Lower lobe of right lung (tissue), 2 donors: ENCODE data around the gene RNF38. TPM values are rescaled to one million over a fixed set of nuclear protein-coding genes. Genes with fewer than 3 reads are reported as not detected.

Experiments used
- ATAC-seq, 2 donors: fragments of 200-7000 bp; cut with Tn5 transposase; one replicate each; pipeline ENCODE4 v1.9.1; 2020 to 2022; ENCODE audit warnings: mild to moderate bottlenecking in 2 of 2, moderate library complexity in 2 of 2
- DNase-seq: peaks from one replicate; pipeline ENCODE4 v3.0.0-alpha.2; 2020
- H3K27ac ChIP-seq: fragments of 200-600 bp; one replicate; pipeline ENCODE4 v1.8.0; 2022
- H3K27me3 ChIP-seq: fragments of 200-600 bp; one replicate; pipeline ENCODE4 v1.8.0; 2022; ENCODE audit warnings: low read depth
- H3K36me3 ChIP-seq: fragments of 200-600 bp; one replicate; pipeline ENCODE4 v1.8.0; 2022; ENCODE audit warnings: mild to moderate bottlenecking
- H3K4me1 ChIP-seq: fragments of 200-600 bp; one replicate; pipeline ENCODE4 v1.8.0; 2022
- H3K4me3 ChIP-seq: fragments of 200-600 bp; one replicate; pipeline ENCODE4 v1.8.0; 2022; ENCODE audit warnings: mild to moderate bottlenecking
- H3K9me3 ChIP-seq: fragments of 200-600 bp; one replicate; pipeline ENCODE4 v1.8.0; 2022
- intact Hi-C: fragments of 100-400 bp; cut with DNase I; formaldehyde crosslinking; loops from one replicate; pipeline ENCODE4 v1.11.0; 2022
- total RNA-seq: library from RNA; stranded (reverse); fragmentation: NEBNext Ultra II Directional; extraction: Animal tissue kit (Norgen Biotek cat#: 25700); gene quantifications from one replicate; pipeline ENCODE4 v1.2.1, GENCODE V29; 2021
- TF ChIP-seq, protein P1 (sequence below): fragments of 200-600 bp; IDR thresholded peaks from one replicate; pipeline ENCODE4 v1.8.0; 2022; ENCODE audit warnings: antibody characterized with exemption, mild to moderate bottlenecking
- donor health status: DM: no; HTN: yes; CAD: no; lungs with severe emphysema.

The RNF38 gene
- total RNA-seq, 1 donor from 2014 or later = 48.9 TPM

- DNase-seq (no peak), ATAC-seq (peak in 1 of 2 donors; percentile 18)
- intact Hi-C loops = no loop called here
Measured at GRCh38 chr9:36320466-36320865, 79.6 kb downstream of the RNF38 start.

DNA sequence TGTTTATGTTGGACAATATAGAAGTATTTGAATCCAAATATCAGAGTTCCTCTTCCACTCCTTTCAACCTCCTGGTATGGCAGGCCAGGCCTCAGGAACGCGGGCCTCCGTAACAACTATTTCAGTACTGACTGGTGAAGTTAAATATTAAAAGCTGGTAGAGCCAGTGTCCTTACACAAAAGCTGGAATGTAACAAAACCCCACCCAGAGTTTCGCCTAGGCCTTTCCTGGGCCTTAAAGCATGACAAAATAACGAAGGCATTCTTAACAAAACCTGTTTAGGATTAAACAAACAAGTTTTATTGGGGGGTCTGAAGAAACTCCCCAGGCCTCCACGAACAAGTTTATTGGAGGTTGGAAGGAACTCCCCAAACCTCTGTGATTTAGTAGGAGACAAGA, 80.3 kb downstream of the RNF38 start:
- intact Hi-C loops = no loop called here
- no peaks in the 10 kb centered on the region for H3K9me3 ChIP-seq
- H3K4me1 ChIP-seq = peaks cover 6% of the 10 kb centered on the region
- peak; percentile 78 to 86 for ATAC-seq
- DNase-seq = peak; percentile 56
- no peaks in the 10 kb centered on the region for H3K36me3 ChIP-seq
- TF ChIP-seq, protein P1, sequence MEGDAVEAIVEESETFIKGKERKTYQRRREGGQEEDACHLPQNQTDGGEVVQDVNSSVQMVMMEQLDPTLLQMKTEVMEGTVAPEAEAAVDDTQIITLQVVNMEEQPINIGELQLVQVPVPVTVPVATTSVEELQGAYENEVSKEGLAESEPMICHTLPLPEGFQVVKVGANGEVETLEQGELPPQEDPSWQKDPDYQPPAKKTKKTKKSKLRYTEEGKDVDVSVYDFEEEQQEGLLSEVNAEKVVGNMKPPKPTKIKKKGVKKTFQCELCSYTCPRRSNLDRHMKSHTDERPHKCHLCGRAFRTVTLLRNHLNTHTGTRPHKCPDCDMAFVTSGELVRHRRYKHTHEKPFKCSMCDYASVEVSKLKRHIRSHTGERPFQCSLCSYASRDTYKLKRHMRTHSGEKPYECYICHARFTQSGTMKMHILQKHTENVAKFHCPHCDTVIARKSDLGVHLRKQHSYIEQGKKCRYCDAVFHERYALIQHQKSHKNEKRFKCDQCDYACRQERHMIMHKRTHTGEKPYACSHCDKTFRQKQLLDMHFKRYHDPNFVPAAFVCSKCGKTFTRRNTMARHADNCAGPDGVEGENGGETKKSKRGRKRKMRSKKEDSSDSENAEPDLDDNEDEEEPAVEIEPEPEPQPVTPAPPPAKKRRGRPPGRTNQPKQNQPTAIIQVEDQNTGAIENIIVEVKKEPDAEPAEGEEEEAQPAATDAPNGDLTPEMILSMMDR = no peak
- H3K27me3 ChIP-seq = no peaks in the 10 kb centered on the region
- H3K27ac ChIP-seq = peak overlapping the region; percentile 68
- no peak overlapping the region for H3K4me3 ChIP-seq

More at GRCh38 chr9:36320466-36320865, 79.6 kb downstream of the RNF38 start:
- Histone ChIP-seq H3K27me3 (no peaks in the 10 kb centered on the region), H3K9me3 (no peaks in the 10 kb centered on the region), H3K27ac (peak overlapping the region; percentile 58), H3K4me1 (peaks cover 6% of the 10 kb centered on the region), H3K4me3 (no peak overlapping the region), H3K36me3 (no peaks in the 10 kb centered on the region)
- TF ChIP-seq, protein P1 = no peak

GRCh38 chr9:36319183-36319582, 80.9 kb downstream of the RNF38 start:
- Histone ChIP-seq H3K4me1 (peaks cover 6% of the 10 kb centered on the region), H3K27ac (peak overlapping the region; percentile 68), H3K9me3 (no peaks in the 10 kb centered on the region), H3K4me3 (no peak overlapping the region), H3K27me3 (no peaks in the 10 kb centered on the region), H3K36me3 (no peaks in the 10 kb centered on the region)
- intact Hi-C loops = no loop called here
- DNase-seq = no peak
- ATAC-seq = no peak
- TF ChIP-seq, protein P1 = no peak

DNA sequence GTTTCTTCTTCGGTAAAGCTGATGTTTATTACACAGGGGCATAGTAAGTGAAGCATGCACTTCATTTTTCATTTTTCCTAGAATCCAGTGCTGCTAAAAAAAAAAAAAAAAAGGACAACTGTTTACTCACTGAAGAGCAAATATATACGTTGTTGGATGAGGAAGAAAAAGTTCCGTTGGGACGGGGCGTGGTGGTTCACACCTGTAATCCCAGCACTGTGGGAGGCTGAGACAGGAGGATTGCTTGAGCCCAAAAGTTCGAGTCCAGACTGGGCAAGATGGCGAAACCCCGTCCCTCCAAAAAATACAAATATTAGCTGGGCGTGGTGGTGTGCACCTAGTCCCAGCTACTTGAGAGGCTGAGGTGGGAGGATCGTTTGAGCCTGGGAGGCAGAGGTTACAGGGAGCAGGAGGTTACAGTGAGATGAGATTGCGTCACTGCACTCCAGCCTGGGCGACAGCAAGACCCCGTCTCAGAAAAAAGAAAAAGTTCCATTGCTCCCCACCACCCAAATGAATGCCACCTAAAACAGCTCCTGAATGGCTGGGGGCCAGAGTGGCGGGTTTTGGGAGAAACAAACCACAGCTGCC, 81.8 kb downstream of the RNF38 start:
- intact Hi-C loops = no loop called here
- Histone ChIP-seq H3K4me3 (no peak overlapping the region), H3K4me1 (peaks cover 6% of the 10 kb centered on the region), H3K27ac (no peak overlapping the region), H3K9me3 (no peaks in the 10 kb centered on the region), H3K36me3 (no peaks in the 10 kb centered on the region), H3K27me3 (no peaks in the 10 kb centered on the region)
- TF ChIP-seq, protein P1 = no peak
- ATAC-seq (no peak), DNase-seq (no peak)

- H3K9me3 ChIP-seq = no peaks in the 10 kb centered on the region
- H3K27ac ChIP-seq = no peak overlapping the region
- H3K27me3 ChIP-seq = no peaks in the 10 kb centered on the region
- peaks cover 6% of the 10 kb centered on the region for H3K4me1 ChIP-seq
- ATAC-seq (peak in 1 of 2 donors; percentile 53), DNase-seq (peak; percentile 56)
- no peaks in the 10 kb centered on the region for H3K36me3 ChIP-seq
- TF ChIP-seq, protein P1 = no peak
- intact Hi-C loops = no loop called here
- no peak overlapping the region for H3K4me3 ChIP-seq
Measured at GRCh38 chr9:36317766-36318165, 82.3 kb downstream of the RNF38 start.
